ENCODE results near the gene CLN6.
A peak's percentile ranks its signal among the peaks of the same experiment; 100 is the strongest.
"Not testable (repeated sequence)": the region's sequence is repeated elsewhere in the genome, so short reads cannot be mapped to it uniquely, and the experiment has no call there.

Gene CLN6

GRCh38 chr15:68252925-68253534 lies 23.5 kb upstream of the CLN6 start:
- peak; percentile 38 for DNase-seq

GRCh38 chr15:68249058-68249713 lies 19.7 kb upstream of the CLN6 start:
- no peak for DNase-seq

GRCh38 chr15:68244235-68244634 lies 14.7 kb upstream of the CLN6 start:
- DNase-seq, result no peak

GRCh38 chr15:68241088-68241935 lies 11.8 kb upstream of the CLN6 start:
- no peak for DNase-seq

DNA sequence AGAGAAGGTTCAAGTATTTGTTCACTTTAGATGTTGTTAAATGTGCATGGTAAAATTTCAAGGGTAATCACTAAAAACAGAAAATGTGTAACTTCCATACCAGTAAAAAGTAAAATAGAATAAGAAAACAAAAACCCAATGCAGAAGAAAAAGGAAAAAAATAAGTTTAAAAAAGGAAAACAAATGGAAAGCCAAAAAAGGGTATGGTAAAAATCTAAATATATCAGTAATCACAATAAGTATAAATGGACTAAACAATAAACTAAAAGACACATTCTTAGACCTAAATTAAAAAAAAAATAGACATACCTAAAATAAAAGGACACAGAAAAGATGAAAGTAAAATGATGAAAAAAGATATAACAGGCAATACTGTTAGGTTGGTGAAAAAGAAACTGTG lies 9.5 kb upstream of the CLN6 start:
- DNase-seq, result no peak

- DNase-seq, result no peak
Observed at GRCh38 chr15:68235022-68235421, 5.5 kb upstream of the CLN6 start.

DNA sequence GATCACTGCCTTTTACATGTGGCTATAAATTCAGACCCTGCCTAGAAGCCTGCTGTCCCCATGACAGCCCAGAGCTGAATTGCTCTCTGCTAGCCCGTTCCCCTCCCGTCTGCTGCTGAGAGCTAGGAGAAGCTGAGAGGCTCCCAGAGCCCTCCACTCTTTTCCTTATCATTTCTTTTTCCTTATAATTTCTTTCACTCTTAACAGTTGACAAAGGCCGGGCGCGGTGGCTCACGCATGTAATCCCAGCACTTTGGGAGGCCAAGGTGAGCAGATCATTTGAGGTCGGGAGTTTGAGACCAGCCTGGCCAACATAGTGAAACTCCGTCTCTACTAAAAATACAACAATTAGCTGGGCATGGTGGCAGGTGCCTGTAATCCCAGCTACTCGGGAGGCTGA lies 5.0 kb upstream of the CLN6 start:
- DNase-seq, result not testable (repeated sequence)

GRCh38 chr15:68234060-68234459 lies 4.5 kb upstream of the CLN6 start:
- DNase-seq, result no peak

DNA sequence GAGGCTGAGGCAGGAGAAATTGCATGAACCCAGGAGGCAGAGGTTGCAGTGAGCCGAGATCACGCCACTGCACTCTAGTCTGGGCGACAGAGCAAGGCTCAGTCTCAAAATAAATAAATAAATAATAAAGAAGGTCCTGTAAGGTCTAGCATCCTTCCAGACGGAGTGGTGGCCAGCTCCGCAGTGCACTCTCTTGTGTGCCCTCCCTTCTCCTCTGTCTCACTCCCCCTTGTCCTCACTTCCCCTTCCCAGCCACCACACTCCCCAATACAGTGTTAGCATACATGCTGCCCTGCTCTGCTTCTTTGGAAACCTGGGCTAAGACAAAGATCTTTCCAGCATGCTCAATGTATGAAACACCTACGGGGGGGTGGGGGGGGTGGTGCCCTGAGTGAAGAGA lies 3.4 kb upstream of the CLN6 start:
- DNase-seq, result no peak

GRCh38 chr15:68232449-68232848 lies 2.9 kb upstream of the CLN6 start:
- DNase-seq, result no peak

GRCh38 chr15:68231102-68231818 lies 1.7 kb upstream of the CLN6 start:
- no peak for DNase-seq

GRCh38 chr15:68230157-68231100 lies 901 bp upstream of the CLN6 start:
- peak; percentile 20 for DNase-seq

GRCh38 chr15:68228971-68229385 lies 550 bp downstream of the CLN6 start:
- no peak for DNase-seq

- peak; percentile 0 for DNase-seq
Observed at GRCh38 chr15:68228143-68228970, 1.2 kb downstream of the CLN6 start.

DNA sequence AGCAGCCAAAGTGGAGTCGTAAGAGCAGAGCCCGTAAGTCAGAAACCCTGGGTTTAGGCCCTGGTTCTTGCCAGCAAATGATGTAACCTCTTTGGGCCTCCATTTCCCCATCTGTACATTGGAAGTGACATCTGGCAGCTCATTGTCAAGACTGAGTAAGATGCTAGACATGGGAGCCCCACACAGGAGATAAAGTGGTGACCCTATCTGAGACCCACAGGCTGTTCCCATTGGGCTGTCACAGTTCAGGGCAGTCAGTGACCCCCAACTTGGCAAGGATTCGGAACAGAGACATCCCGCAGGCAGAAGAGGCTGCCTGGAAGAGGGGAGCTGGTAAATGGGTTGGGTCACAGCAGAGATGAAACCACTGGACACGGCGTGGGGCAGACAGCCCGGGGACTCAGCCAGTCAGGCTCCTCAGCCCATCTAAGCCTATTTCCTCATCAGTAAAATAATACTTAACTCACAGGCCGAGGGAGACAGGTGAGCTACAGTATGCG lies 1.8 kb downstream of the CLN6 start:
- no peak for DNase-seq

- not testable (repeated sequence) for DNase-seq
Observed at GRCh38 chr15:68225442-68225841, 4.1 kb downstream of the CLN6 start.

DNA sequence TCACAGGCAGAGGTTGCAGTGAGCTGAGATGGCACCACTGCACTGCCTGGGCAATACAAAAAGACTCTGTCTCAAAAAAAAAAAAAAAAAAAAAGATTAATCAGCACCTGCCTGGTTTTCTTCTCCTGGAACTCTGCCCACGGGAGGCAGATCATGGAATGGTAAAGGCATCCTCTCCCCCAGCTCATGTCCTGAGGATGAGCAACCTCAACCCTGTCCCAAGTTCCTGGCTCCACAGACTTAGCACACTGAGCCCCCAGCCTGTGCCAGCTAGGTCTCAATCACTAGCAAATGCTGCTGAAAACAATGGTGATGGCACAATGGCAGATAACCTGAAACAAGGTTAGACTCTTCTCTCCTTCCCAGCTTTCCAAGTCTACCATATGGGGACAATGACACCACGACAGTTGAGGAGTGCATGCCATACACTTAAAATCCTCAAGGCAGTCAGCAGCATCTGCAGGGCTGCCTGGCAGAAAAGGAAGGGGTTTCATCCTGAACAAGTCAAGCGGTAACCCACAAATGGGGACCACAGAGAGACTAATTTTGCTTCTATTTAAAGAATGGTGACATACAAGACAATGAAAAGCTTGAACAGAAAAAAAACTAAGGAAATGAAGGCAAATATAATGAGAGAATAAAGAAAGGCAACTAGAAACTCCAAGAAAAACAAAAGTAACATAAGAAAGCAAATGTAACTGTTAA lies 4.8 kb downstream of the CLN6 start:
- DNase-seq, result no peak

DNA sequence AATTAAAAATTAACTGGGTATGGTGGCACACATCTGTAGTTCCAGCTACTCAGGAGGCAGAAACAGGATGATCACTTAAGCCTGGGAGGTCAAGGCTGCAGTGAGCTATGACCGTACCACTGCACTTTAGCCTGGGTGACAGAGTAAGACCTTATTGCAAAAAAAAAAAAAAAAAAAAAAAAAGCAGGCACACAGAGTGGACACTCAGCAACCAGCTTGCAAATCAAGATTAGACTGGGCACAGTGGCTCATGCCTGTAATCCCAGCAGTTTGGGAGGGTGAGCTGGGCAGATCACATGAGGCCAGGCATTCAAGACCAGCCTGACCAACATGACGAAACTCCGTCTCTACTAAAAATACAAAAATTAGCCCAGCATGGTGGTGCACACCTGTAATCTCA lies 5.4 kb downstream of the CLN6 start:
- DNase-seq, result no peak

DNA sequence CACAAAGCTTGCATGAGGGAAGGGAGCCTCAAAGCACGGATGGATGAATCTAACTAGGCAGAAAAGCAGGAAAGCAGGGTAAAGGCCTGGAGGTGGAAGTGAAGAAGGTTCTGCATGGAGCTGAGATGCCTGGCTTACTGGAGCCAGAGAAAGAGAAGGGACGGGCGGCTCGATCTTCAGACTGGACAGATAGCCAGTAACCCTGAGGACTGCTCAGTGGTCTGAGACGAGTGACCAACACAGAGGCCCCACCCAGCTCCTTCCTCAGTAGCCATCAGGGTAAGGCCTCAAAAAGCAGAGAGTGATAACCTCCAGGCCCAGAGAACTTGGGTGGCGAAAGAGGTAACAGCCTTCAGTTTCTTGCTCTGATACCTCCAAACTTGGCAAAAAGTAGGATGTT lies 6.4 kb downstream of the CLN6 start:
- no peak for DNase-seq

- not testable (repeated sequence) for DNase-seq
Observed at GRCh38 chr15:68222432-68222743, 7.1 kb downstream of the CLN6 start.
